Smooth muscle cell (in vitro differentiated cells): Measurements from ENCODE around the gene MYADML2. TPM values are rescaled to one million over a fixed set of nuclear protein-coding genes. Genes with fewer than 3 reads are reported as not detected.

Experiments
- DNase-seq: peaks from one replicate; lab custom pipeline; 2025; ENCODE audit not compliant: unreplicated experiment; lab: John Stamatoyannopoulos, UW
- H2AFZ ChIP-seq: fragments of 200-600 bp; sonication (generic); 2 replicates; pipeline ENCODE4 v1.6.0; 2016; ENCODE audit warnings: antibody characterized with exemption, low read depth, mild to moderate bottlenecking
- H3F3A ChIP-seq: fragments of 200-600 bp; sonication (generic); 2 replicates; pipeline ENCODE4 v1.6.0; 2017; ENCODE audit warnings: antibody characterized with exemption, low read depth
- H3K27ac ChIP-seq: fragments of 200-600 bp; sonication (generic); 2 replicates; pipeline ENCODE4 v1.5.1; 2016; ENCODE audit warnings: low read depth, mild to moderate bottlenecking
- H3K27me3 ChIP-seq: fragments of 200-600 bp; sonication (generic); 2 replicates; pipeline ENCODE4 v1.6.1; 2016; ENCODE audit warnings: low read depth, mild to moderate bottlenecking
- H3K36me3 ChIP-seq: fragments of 200-600 bp; sonication (generic); 2 replicates; pipeline ENCODE4 v1.5.1; 2016; ENCODE audit warnings: low read depth
- H3K4me1 ChIP-seq: fragments of 200-600 bp; sonication (generic); 2 replicates; pipeline ENCODE4 v1.5.1; 2016; ENCODE audit warnings: low read depth
- H3K4me2 ChIP-seq: fragments of 200-600 bp; sonication (generic); 2 replicates; pipeline ENCODE4 v1.6.0; 2016; ENCODE audit warnings: mild to moderate bottlenecking
- H3K4me3 ChIP-seq: fragments of 200-600 bp; sonication (generic); 2 replicates; pipeline ENCODE4 v1.5.1; 2016; ENCODE audit warnings: mild to moderate bottlenecking
- H3K79me2 ChIP-seq: fragments of 200-600 bp; sonication (generic); 2 replicates; pipeline ENCODE4 v1.6.0; 2016; ENCODE audit warnings: low read depth, mild to moderate bottlenecking
- H3K9ac ChIP-seq: fragments of 200-600 bp; sonication (generic); 2 replicates; pipeline ENCODE4 v1.6.0; 2016; ENCODE audit warnings: low read depth
- H3K9me3 ChIP-seq: fragments of 200-600 bp; sonication (generic); replicated peaks from 2 replicates; pipeline ENCODE4 v1.5.1; 2016; ENCODE audit warnings: low read depth
- H4K20me1 ChIP-seq: fragments of 200-600 bp; sonication (generic); 2 replicates; pipeline ENCODE4 v1.6.0; 2016; ENCODE audit warnings: low read depth
- CTCF ChIP-seq: fragments of 200-600 bp; sonication (generic); IDR thresholded peaks from 2 replicates; pipeline ENCODE4 v1.5.1; 2017; ENCODE audit warnings: borderline replicate concordance, mild to moderate bottlenecking, antibody characterized with exemption; ENCODE audit not compliant: insufficient read depth, poor library complexity, severe bottlenecking
- WGBS: methylation state at CpG from one replicate; pipeline ENCODE4 v1.1.7; 2016; ENCODE audit warnings: low lambda C conversion rate; 5-methylcytosine and 5-hydroxymethylcytosine counted together
- polyA plus RNA-seq: library from polyadenylated mRNA; unstranded; fragments of >200 nt; fragmentation: Nextera tagmentation; extraction: Ambion mirVana; gene quantifications from 2 replicates; pipeline ENCODE4 v1.2.1, GENCODE V29; 2016
- total RNA-seq: library from RNA; depleted of rRNA; stranded (reverse); fragments of >200 nt; gene quantifications from 2 replicates; pipeline ENCODE4 v1.2.3, GENCODE V29; 2014

The MYADML2 gene
- total and polyA plus RNA-seq, 2 experiments from 2014 or later = not detected

- WGBS = 97% methylated on average over 11 of the region's 11 CpGs
- no peak overlapping the region for H3K4me2 ChIP-seq
- peaks cover 9% of the 10 kb centered on the region for H3F3A ChIP-seq
- H4K20me1 ChIP-seq = peaks cover 37% of the 10 kb centered on the region
- no peaks in the 10 kb centered on the region for H3K27me3 ChIP-seq
- no peak overlapping the region for H3K27ac ChIP-seq
- no peak for DNase-seq
- no peak overlapping the region for H3K4me3 ChIP-seq
- no peak overlapping the region for H3K9ac ChIP-seq
- H2AFZ ChIP-seq = no peak overlapping the region
- peaks cover 10% of the 10 kb centered on the region for H3K79me2 ChIP-seq
- H3K4me1 ChIP-seq = peaks cover 4% of the 10 kb centered on the region
- TF ChIP-seq CTCF = no peak
- no peaks in the 10 kb centered on the region for H3K9me3 ChIP-seq
- no peaks in the 10 kb centered on the region for H3K36me3 ChIP-seq
Measured at GRCh38 chr17:81908793-81909192, 38.2 kb downstream of the MYADML2 start.

- 95% methylated on average over 23 of the region's 26 CpGs for WGBS
Measured at GRCh38 chr17:81907219-81908145, 39.6 kb downstream of the MYADML2 start.

GRCh38 chr17:81906476-81907218, 40.4 kb downstream of the MYADML2 start:
- Histone ChIP-seq H4K20me1 (peaks cover 19% of the 10 kb centered on the region), H3K27ac (no peak overlapping the region), H3K36me3 (no peaks in the 10 kb centered on the region), H3K9me3 (no peaks in the 10 kb centered on the region), H3K4me1 (peaks cover 6% of the 10 kb centered on the region), H3K9ac (no peak overlapping the region), H3K27me3 (no peaks in the 10 kb centered on the region), H2AFZ (no peak overlapping the region), H3K79me2 (peaks cover 10% of the 10 kb centered on the region), H3K4me2 (no peak overlapping the region), H3K4me3 (no peak overlapping the region), H3F3A (peaks cover 1% of the 10 kb centered on the region)
- no peak for TF ChIP-seq CTCF
- WGBS = 96% methylated on average over 15 of the region's 15 CpGs
- DNase-seq = no peak

More at GRCh38 chr17:81907219-81908145, 39.6 kb downstream of the MYADML2 start:
- TF ChIP-seq CTCF = no peak
- Histone ChIP-seq H3K4me1 (peaks cover 4% of the 10 kb centered on the region), H3K9me3 (no peaks in the 10 kb centered on the region), H3F3A (peaks cover 9% of the 10 kb centered on the region), H3K27me3 (no peaks in the 10 kb centered on the region), H2AFZ (no peak overlapping the region), H3K79me2 (peaks cover 10% of the 10 kb centered on the region), H3K36me3 (no peaks in the 10 kb centered on the region), H4K20me1 (peaks cover 26% of the 10 kb centered on the region), H3K9ac (no peak overlapping the region), H3K4me2 (no peak overlapping the region), H3K27ac (no peak overlapping the region), H3K4me3 (no peak overlapping the region)
- DNase-seq = no peak
